ENCODE data around the gene CEP41.

Gene CEP41

GRCh38 chr7:130393101-130393561 lies 47.7 kb downstream of the CEP41 start:
- Histone ChIP-seq H3K9ac (ENCODE audit: low read length) (no peak overlapping the region), H3K4me1 (ENCODE audit: control insufficient read depth, insufficient read depth, low read length) (peaks cover 14% of the 10 kb centered on the region), H3K4me3 (ENCODE audit: low read length) (no peak overlapping the region), H3K27ac (ENCODE audit: low read depth, low read length) (peak overlapping the region; percentile 38), H3K36me3 (ENCODE audit: control insufficient read depth, insufficient read depth, low read length) (no peaks in the 10 kb centered on the region), H3K27me3 (ENCODE audit: control insufficient read depth, insufficient read depth, low read length) (no peaks in the 10 kb centered on the region)

GRCh38 chr7:130390486-130390885 lies 50.3 kb downstream of the CEP41 start:
- Histone ChIP-seq H3K27ac (ENCODE audit: low read depth, low read length) (no peak overlapping the region), H3K4me1 (ENCODE audit: control insufficient read depth, insufficient read depth, low read length) (peaks cover 6% of the 10 kb centered on the region), H3K27me3 (ENCODE audit: control insufficient read depth, insufficient read depth, low read length) (no peaks in the 10 kb centered on the region), H3K36me3 (ENCODE audit: control insufficient read depth, insufficient read depth, low read length) (no peaks in the 10 kb centered on the region), H3K4me3 (ENCODE audit: low read length) (no peak overlapping the region), H3K9ac (ENCODE audit: low read length) (no peak overlapping the region)

DNA sequence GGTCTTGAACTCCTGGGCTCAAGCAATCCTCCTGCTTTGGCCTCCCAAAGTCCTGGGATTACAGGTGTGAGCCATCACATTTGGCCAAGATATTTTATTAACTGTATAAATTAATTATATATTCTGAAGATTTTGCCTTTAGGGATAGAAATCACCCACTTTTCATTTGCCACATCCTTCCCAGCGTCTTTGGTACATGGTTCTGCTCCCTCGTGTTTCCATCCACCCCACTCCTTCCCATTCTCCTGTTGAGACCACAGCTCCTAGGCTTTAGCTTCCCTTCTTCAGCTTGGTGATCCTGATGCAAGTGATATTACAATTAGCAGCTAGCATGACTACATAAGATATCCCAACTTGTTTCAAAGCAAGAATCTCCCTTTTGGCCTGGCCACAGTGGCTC lies 52.1 kb downstream of the CEP41 start:
- H3K36me3 ChIP-seq (ENCODE audit: control insufficient read depth, insufficient read depth, low read length), result no peaks in the 10 kb centered on the region
- H3K27ac ChIP-seq (ENCODE audit: low read depth, low read length), result no peak overlapping the region
- no peaks in the 10 kb centered on the region for H3K27me3 ChIP-seq (ENCODE audit: control insufficient read depth, insufficient read depth, low read length)
- no peak overlapping the region for H3K9ac ChIP-seq (ENCODE audit: low read length)
- H3K4me1 ChIP-seq (ENCODE audit: control insufficient read depth, insufficient read depth, low read length), result peaks cover 6% of the 10 kb centered on the region
- H3K4me3 ChIP-seq (ENCODE audit: low read length), result no peak overlapping the region

GRCh38 chr7:130387628-130388403 lies 53.0 kb downstream of the CEP41 start:
- no peaks in the 10 kb centered on the region for H3K27me3 ChIP-seq (ENCODE audit: control insufficient read depth, insufficient read depth, low read length)
- H3K36me3 ChIP-seq (ENCODE audit: control insufficient read depth, insufficient read depth, low read length), result no peaks in the 10 kb centered on the region
- H3K9ac ChIP-seq (ENCODE audit: low read length), result no peak overlapping the region
- H3K4me3 ChIP-seq (ENCODE audit: low read length), result no peak overlapping the region
- no peak overlapping the region for H3K27ac ChIP-seq (ENCODE audit: low read depth, low read length)
- peaks cover 5% of the 10 kb centered on the region for H3K4me1 ChIP-seq (ENCODE audit: control insufficient read depth, insufficient read depth, low read length)

- Histone ChIP-seq H3K4me3 (ENCODE audit: low read length) (no peak overlapping the region), H3K27me3 (ENCODE audit: control insufficient read depth, insufficient read depth, low read length) (no peaks in the 10 kb centered on the region), H3K36me3 (ENCODE audit: control insufficient read depth, insufficient read depth, low read length) (no peaks in the 10 kb centered on the region), H3K27ac (ENCODE audit: low read depth, low read length) (no peak overlapping the region), H3K4me1 (ENCODE audit: control insufficient read depth, insufficient read depth, low read length) (no peaks in the 10 kb centered on the region), H3K9ac (ENCODE audit: low read length) (no peak overlapping the region)
Observed at GRCh38 chr7:130387306-130387627, 53.5 kb downstream of the CEP41 start.

DNA sequence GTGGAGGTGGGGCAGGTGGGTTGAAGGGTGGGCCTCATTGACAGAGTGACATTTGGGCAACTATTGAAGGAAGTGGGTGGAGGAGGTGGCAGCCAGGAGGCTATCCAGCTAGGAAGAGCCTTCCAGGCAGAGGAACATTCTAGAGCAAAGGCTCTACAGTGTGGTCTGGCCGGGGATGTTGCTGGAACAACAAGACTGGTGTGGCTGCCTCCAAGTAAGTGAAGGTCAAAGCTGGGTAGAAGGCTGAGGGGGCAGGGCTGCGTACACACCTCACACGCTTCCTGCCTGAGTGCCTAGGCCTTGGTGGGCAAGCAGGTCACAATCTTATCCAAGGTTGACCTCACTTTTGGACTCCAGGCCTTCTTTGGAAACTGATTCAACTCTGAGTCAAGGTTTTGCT lies 53.9 kb downstream of the CEP41 start:
- Histone ChIP-seq H3K27ac (ENCODE audit: low read depth, low read length) (no peak overlapping the region), H3K36me3 (ENCODE audit: control insufficient read depth, insufficient read depth, low read length) (no peaks in the 10 kb centered on the region), H3K9ac (ENCODE audit: low read length) (no peak overlapping the region), H3K27me3 (ENCODE audit: control insufficient read depth, insufficient read depth, low read length) (no peaks in the 10 kb centered on the region), H3K4me1 (ENCODE audit: control insufficient read depth, insufficient read depth, low read length) (no peaks in the 10 kb centered on the region), H3K4me3 (ENCODE audit: low read length) (no peak overlapping the region)

DNA sequence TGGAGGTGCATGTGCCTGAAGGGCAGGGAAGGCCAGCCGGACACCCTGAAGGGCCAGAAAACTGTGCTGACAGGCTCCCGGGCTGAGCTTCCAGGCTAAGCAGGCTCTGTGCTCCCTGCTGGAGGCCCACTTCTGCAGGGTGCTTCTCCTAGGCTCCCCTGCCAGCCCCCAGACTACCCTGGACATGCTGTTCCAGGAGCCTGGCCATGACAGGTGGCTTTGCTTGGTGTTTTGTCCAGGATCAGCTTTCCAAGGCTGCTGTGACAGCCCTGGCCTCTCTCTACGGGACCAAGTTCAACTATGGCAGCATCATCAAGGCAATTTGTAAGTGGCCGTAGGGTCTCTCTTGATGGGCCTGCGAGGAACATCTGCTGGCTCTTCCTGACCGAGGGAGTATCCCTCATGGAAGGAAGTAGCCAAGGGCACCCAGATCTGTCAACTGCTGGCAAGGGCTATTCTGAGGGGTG lies 55.2 kb downstream of the CEP41 start:
- Histone ChIP-seq H3K4me3 (ENCODE audit: low read length) (no peak overlapping the region), H3K36me3 (ENCODE audit: control insufficient read depth, insufficient read depth, low read length) (no peaks in the 10 kb centered on the region), H3K27me3 (ENCODE audit: control insufficient read depth, insufficient read depth, low read length) (no peaks in the 10 kb centered on the region), H3K27ac (ENCODE audit: low read depth, low read length) (no peak overlapping the region), H3K9ac (ENCODE audit: low read length) (no peak overlapping the region), H3K4me1 (ENCODE audit: control insufficient read depth, insufficient read depth, low read length) (no peaks in the 10 kb centered on the region)

DNA sequence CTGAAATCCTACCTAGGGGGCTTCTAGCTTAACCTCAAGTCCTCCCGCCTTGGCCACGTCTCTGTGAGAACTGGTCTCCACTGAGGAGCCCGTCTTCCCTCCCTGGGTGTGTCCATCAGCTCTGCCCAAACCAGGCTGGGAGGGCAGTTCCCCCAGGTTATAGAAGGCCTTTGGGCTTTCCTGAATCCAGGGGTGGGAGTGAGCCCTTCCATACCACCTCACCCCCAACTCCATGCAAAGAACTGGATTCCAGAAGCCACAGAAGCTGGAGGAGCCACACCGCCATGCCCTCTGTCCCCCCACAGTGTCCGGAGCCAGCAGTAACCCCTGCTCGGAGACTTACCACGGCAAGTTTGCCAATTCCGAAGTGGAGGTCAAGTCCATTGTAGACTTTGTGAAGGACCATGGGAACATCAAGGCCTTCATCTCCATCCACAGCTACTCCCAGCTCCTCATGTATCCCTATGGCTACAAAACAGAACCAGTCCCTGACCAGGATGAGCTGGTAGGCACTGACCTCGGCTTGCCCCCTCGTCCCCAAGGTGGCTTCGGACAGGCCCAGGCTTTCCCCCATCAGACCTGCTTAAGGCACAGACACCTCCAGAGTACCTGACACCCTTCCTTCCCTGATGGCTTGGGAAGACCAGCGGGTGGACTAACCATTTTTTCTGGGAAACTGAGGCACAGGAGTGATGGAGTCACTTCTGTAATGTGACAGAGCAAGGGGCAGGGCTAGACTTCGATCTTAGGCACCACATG lies 55.8 kb downstream of the CEP41 start:
- H3K4me1 ChIP-seq (ENCODE audit: control insufficient read depth, insufficient read depth, low read length), result peaks cover under 1% of the 10 kb centered on the region
- H3K4me3 ChIP-seq (ENCODE audit: low read length), result no peak overlapping the region
- no peak overlapping the region for H3K9ac ChIP-seq (ENCODE audit: low read length)
- H3K36me3 ChIP-seq (ENCODE audit: control insufficient read depth, insufficient read depth, low read length), result no peaks in the 10 kb centered on the region
- no peaks in the 10 kb centered on the region for H3K27me3 ChIP-seq (ENCODE audit: control insufficient read depth, insufficient read depth, low read length)
- H3K27ac ChIP-seq (ENCODE audit: low read depth, low read length), result no peak overlapping the region

- no peaks in the 10 kb centered on the region for H3K27me3 ChIP-seq (ENCODE audit: control insufficient read depth, insufficient read depth, low read length)
- H3K27ac ChIP-seq (ENCODE audit: low read depth, low read length), result no peak overlapping the region
- H3K36me3 ChIP-seq (ENCODE audit: control insufficient read depth, insufficient read depth, low read length), result no peaks in the 10 kb centered on the region
- H3K4me1 ChIP-seq (ENCODE audit: control insufficient read depth, insufficient read depth, low read length), result peaks cover 4% of the 10 kb centered on the region
- H3K4me3 ChIP-seq (ENCODE audit: low read length), result no peak overlapping the region
- H3K9ac ChIP-seq (ENCODE audit: low read length), result no peak overlapping the region
Observed at GRCh38 chr7:130384371-130384801, 56.4 kb downstream of the CEP41 start.

GRCh38 chr7:130383187-130383980 lies 57.4 kb downstream of the CEP41 start:
- Histone ChIP-seq H3K27ac (ENCODE audit: low read depth, low read length) (no peak overlapping the region), H3K36me3 (ENCODE audit: control insufficient read depth, insufficient read depth, low read length) (no peaks in the 10 kb centered on the region), H3K4me3 (ENCODE audit: low read length) (no peak overlapping the region), H3K4me1 (ENCODE audit: control insufficient read depth, insufficient read depth, low read length) (peaks cover 4% of the 10 kb centered on the region), H3K27me3 (ENCODE audit: control insufficient read depth, insufficient read depth, low read length) (no peaks in the 10 kb centered on the region), H3K9ac (ENCODE audit: low read length) (no peak overlapping the region)

- Histone ChIP-seq H3K27me3 (ENCODE audit: control insufficient read depth, insufficient read depth, low read length) (no peaks in the 10 kb centered on the region), H3K27ac (ENCODE audit: low read depth, low read length) (no peak overlapping the region), H3K4me3 (ENCODE audit: low read length) (no peak overlapping the region), H3K9ac (ENCODE audit: low read length) (no peak overlapping the region), H3K36me3 (ENCODE audit: control insufficient read depth, insufficient read depth, low read length) (no peaks in the 10 kb centered on the region), H3K4me1 (ENCODE audit: control insufficient read depth, insufficient read depth, low read length) (peaks cover 4% of the 10 kb centered on the region)
Observed at GRCh38 chr7:130381468-130382312, 59.1 kb downstream of the CEP41 start.
